GM12891 (cell line): ENCODE results near the gene IFI44L.

Source experiments
- PAX5 ChIP-seq: IDR thresholded peaks from 2 replicates; pipeline ENCODE4 v1.6.1; 2011; ENCODE audit warnings: low read length, moderate library complexity, mild to moderate bottlenecking; ENCODE audit not compliant: insufficient read depth, severe bottlenecking
- POLR2A ChIP-seq: IDR thresholded peaks from 2 replicates; pipeline ENCODE4 v1.6.1; 2011; ENCODE audit warnings: low read depth, low read length, control low read depth
- POLR2AphosphoS5 ChIP-seq: IDR thresholded peaks from 2 replicates; pipeline ENCODE4 v1.6.1; 2011; ENCODE audit warnings: low read depth, low read length, control low read depth
- SPI1 ChIP-seq: IDR thresholded peaks from 2 replicates; pipeline ENCODE4 v1.6.1; 2011; ENCODE audit warnings: low read depth, low read length, control low read depth
- TAF1 ChIP-seq: IDR thresholded peaks from 2 replicates; pipeline ENCODE4 v1.6.1; 2011; ENCODE audit warnings: low read depth, low read length, control low read depth

- TF ChIP-seq SPI1: no peak
- no peak for TF ChIP-seq POLR2AphosphoS5
- TF ChIP-seq TAF1: no peak
- no peak for TF ChIP-seq POLR2A
- no peak for TF ChIP-seq PAX5
These were observed 62.2 kb downstream of the IFI44L start for GRCh38 chr1:78682496-78682895.
